Hepatocyte (in vitro differentiated cells): ENCODE measurements around the gene ZMYND8. TPM values are rescaled to one million over a fixed set of nuclear protein-coding genes. Genes with fewer than 3 reads are reported as not detected.

Source experiments
- DNase-seq: peaks from one replicate; pipeline ENCODE4 v3.0.0-alpha.2; 2016; ENCODE audit warnings: low spot score
- H2AFZ ChIP-seq: fragments of 200-600 bp; sonication (generic); 2 replicates; pipeline ENCODE4 v1.6.0; 2016; ENCODE audit warnings: antibody characterized with exemption, mild to moderate bottlenecking
- H3K27ac ChIP-seq: fragments of 200-600 bp; sonication (generic); 2 replicates; pipeline ENCODE4 v1.5.1; 2016; ENCODE audit warnings: mild to moderate bottlenecking
- H3K27me3 ChIP-seq: fragments of 200-600 bp; sonication (generic); 2 replicates; pipeline ENCODE4 v1.6.1; 2016
- H3K36me3 ChIP-seq: fragments of 200-600 bp; sonication (generic); replicated peaks from 2 replicates; pipeline ENCODE4 v1.5.1; 2016; ENCODE audit warnings: low read depth; ENCODE audit not compliant: insufficient read depth
- H3K4me1 ChIP-seq: fragments of 200-600 bp; sonication (generic); 2 replicates; pipeline ENCODE4 v1.5.1; 2016; ENCODE audit warnings: mild to moderate bottlenecking, moderate library complexity; ENCODE audit not compliant: insufficient read depth
- H3K4me2 ChIP-seq: fragments of 200-600 bp; sonication (generic); 2 replicates; pipeline ENCODE4 v1.6.0; 2016
- H3K4me3 ChIP-seq: fragments of 200-600 bp; sonication (generic); 2 replicates; pipeline ENCODE4 v1.5.1; 2016; ENCODE audit warnings: mild to moderate bottlenecking
- H3K79me2 ChIP-seq: fragments of 200-600 bp; sonication (generic); 2 replicates; pipeline ENCODE4 v1.6.0; 2017; ENCODE audit warnings: mild to moderate bottlenecking
- H3K9me2 ChIP-seq: fragments of 200-600 bp; sonication (generic); replicated peaks from 2 replicates; pipeline ENCODE4 v1.6.0; 2017; ENCODE audit warnings: mild to moderate bottlenecking; ENCODE audit not compliant: insufficient read depth
- H3K9me3 ChIP-seq: fragments of 200-600 bp; sonication (generic); 2 replicates; pipeline ENCODE4 v1.5.1; 2016; ENCODE audit warnings: low read depth, mild to moderate bottlenecking
- H4K20me1 ChIP-seq: fragments of 200-600 bp; sonication (generic); 2 replicates; pipeline ENCODE4 v1.6.0; 2016; ENCODE audit warnings: mild to moderate bottlenecking; ENCODE audit not compliant: insufficient read depth, poor library complexity, severe bottlenecking
- CTCF ChIP-seq: fragments of 200-600 bp; sonication (generic); IDR thresholded peaks from 2 replicates; pipeline ENCODE4 v1.5.1; 2016; ENCODE audit warnings: antibody characterized with exemption, mild to moderate bottlenecking; ENCODE audit not compliant: poor library complexity
- EZH2 ChIP-seq: fragments of 200-600 bp; sonication (generic); IDR thresholded peaks from 2 replicates; pipeline ENCODE4 v1.6.1; 2016; ENCODE audit warnings: antibody characterized with exemption, mild to moderate bottlenecking, borderline replicate concordance
- EZH2phosphoT487 ChIP-seq: fragments of 200-600 bp; sonication (generic); IDR thresholded peaks from one replicate; pipeline ENCODE4 v1.6.1; 2018; ENCODE audit warnings: antibody characterized with exemption, mild to moderate bottlenecking, low read depth, moderate library complexity; ENCODE audit not compliant: unreplicated experiment, severe bottlenecking
- WGBS: methylation state at CpG from one replicate; pipeline ENCODE4 v1.1.6; 2016; ENCODE audit warnings: low lambda C conversion rate; ENCODE audit errors: missing lambda C conversion rate; 5-methylcytosine and 5-hydroxymethylcytosine counted together
- polyA plus RNA-seq: library from polyadenylated mRNA; unstranded; fragments of >200 nt; fragmentation: Nextera tagmentation; extraction: Ambion mirVana; gene quantifications from 2 replicates; pipeline ENCODE4 v1.2.1, GENCODE V29; 2016
- total RNA-seq: library from RNA; depleted of rRNA; stranded (reverse); fragments of >200 nt; gene quantifications from 2 replicates; pipeline ENCODE4 v1.2.3, GENCODE V29; 2014

ZMYND8 gene
- total and polyA plus RNA-seq, 2 experiments from 2014 or later: 30.3 to 34.3 TPM

- Histone ChIP-seq H3K27me3 (no peaks in the 10 kb centered on the region), H3K9me2 (no peaks in the 10 kb centered on the region), H2AFZ (no peak overlapping the region), H3K27ac (no peak overlapping the region), H3K79me2 (no peaks in the 10 kb centered on the region), H3K4me1 (peaks cover 14% of the 10 kb centered on the region), H3K36me3 (no peaks in the 10 kb centered on the region), H4K20me1 (no peaks in the 10 kb centered on the region), H3K4me3 (no peak overlapping the region), H3K9me3 (no peaks in the 10 kb centered on the region), H3K4me2 (no peak overlapping the region)
- DNase-seq: no peak
- WGBS: 87% methylated on average over 13 of the region's 13 CpGs
- no peak for TF ChIP-seq CTCF
- TF ChIP-seq EZH2: no peak
These were observed 8.7 kb upstream of the ZMYND8 start for GRCh38 chr20:47365023-47365764.

- Histone ChIP-seq H3K27ac (peak overlapping the region; percentile 14), H3K27me3 (no peaks in the 10 kb centered on the region), H3K4me1 (peaks cover 38% of the 10 kb centered on the region), H3K9me2 (no peaks in the 10 kb centered on the region), H2AFZ (no peak overlapping the region), H3K9me3 (no peaks in the 10 kb centered on the region), H3K4me2 (no peak overlapping the region), H4K20me1 (no peaks in the 10 kb centered on the region), H3K4me3 (no peak overlapping the region), H3K36me3 (no peaks in the 10 kb centered on the region), H3K79me2 (no peaks in the 10 kb centered on the region)
- no peak for TF ChIP-seq CTCF
- 84% methylated on average over 17 of the region's 17 CpGs for WGBS
- no peak for DNase-seq
These were observed 6.1 kb upstream of the ZMYND8 start for GRCh38 chr20:47362361-47363219.

GRCh38 chr20:47361057-47361915, 4.8 kb upstream of the ZMYND8 start:
- H3K4me1 ChIP-seq: peaks cover 47% of the 10 kb centered on the region

More at GRCh38 chr20:47361057-47361915, 4.8 kb upstream of the ZMYND8 start:
- Histone ChIP-seq H3K9me3 (no peaks in the 10 kb centered on the region), H3K27ac (peak overlapping the region; percentile 100), H3K4me2 (peak overlapping the region; percentile 64), H2AFZ (peak overlapping the region; percentile 54), H3K27me3 (no peaks in the 10 kb centered on the region), H3K4me3 (no peak overlapping the region), H3K9me2 (no peaks in the 10 kb centered on the region), H3K36me3 (no peaks in the 10 kb centered on the region), H4K20me1 (no peaks in the 10 kb centered on the region), H3K79me2 (peaks cover 1% of the 10 kb centered on the region)
- 73% methylated on average over 17 of the region's 18 CpGs for WGBS
- DNase-seq: no peak
- no peak for TF ChIP-seq EZH2phosphoT487
- TF ChIP-seq CTCF: no peak
- no peak for TF ChIP-seq EZH2
